HG02642 (cell line): ENCODE measurements around the gene COL25A1.

Source experiments
- ATAC-seq: cut with Tn5 transposase; IDR thresholded peaks from one replicate; pipeline ENCODE4 v1.9.1; 2021; ENCODE audit warnings: mild to moderate bottlenecking; ENCODE audit not compliant: unreplicated experiment, poor library complexity

COL25A1 gene

DNA sequence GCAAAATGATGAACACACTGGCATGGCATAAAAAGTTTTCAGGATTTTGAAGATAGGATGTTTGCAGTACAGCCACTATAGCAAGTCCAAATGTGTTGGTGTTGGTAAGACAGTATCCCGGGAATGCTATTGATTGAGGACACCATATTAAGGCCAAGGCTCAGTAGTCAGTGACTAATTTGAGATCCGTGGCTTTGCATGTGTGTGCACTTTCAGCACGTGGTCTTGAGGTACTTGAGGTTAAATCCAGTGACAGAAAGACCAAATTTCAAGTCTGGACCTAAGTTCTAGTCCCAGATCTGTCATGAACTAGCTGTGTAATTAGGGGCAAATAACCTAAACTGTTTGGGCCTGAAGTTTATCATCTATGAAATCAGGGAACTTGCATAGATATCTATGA, 463.1 kb downstream of the COL25A1 start:
- no peak for ATAC-seq

DNA sequence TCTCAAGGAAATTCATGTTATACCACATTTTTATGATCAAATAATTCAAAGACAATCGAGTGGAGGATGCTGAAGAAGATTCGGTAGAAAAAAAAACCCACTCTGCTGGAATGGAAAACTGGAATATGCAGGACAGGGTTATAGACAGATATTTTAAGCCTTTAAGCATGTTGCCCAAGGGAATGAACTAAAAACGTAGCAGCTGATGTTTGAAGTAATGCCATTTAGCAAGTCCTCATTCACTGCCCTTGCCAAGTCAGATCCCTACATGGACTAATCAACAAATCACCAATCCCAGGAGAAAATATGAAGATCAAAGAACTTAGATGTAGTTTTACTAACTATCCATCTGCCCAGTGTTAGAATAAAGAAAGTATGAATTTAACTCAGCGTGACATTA, 464.0 kb downstream of the COL25A1 start:
- ATAC-seq = no peak

DNA sequence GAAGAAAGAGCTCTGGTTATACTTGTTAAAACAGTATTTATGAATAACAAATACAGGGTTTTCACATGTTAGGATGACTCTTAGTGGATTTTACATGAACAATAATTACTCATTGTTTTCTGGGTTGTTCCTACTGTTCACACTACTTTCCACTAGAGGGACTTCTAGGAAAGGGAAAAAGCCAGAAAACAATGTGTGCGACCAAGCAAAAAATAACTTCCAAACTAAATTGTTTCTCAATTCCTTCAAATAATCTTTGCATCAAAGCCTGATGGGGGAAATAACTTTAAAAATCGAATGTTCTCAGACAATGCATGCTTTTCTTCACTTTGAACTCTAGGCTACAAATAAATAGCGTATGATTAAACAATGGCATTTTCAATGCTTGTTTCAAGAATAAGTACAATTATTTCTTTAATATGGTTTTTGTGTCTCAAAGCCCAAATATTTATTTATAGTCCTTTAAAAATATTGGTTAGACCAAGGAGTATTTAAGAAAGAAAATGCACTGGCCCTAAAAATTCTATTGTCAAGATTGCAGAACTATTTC, 467.5 kb downstream of the COL25A1 start:
- ATAC-seq = no peak

DNA sequence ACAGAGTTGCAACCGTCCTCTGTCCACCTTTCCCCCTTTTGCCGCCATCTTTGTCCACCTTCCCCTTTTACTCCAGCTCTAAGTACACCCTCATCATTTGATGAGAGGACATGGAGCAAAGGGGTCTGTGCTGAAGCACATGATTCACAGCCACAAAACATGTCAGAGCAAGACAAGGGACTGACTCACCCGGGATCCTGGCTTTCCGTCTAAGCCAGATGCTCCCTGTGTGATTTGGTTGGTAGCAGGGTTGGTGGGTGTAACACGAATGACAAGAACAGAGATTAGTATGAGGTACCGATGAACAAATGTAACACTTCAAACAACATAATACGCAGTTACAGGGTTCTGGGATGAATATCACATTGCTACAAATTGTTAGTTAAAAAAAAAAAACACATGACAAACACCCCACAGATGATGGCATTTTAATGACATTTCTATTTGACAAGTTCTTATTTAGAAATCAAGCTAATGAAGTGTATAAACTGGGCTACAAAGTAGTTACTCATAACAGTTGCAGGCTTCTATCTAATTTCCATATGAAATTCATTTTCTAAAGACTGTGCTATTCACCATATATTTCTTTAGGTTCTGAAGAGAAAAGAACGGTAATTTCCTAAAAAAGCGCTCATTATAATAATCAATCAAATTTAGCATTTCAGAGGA, 468.2 kb downstream of the COL25A1 start:
- ATAC-seq = no peak

DNA sequence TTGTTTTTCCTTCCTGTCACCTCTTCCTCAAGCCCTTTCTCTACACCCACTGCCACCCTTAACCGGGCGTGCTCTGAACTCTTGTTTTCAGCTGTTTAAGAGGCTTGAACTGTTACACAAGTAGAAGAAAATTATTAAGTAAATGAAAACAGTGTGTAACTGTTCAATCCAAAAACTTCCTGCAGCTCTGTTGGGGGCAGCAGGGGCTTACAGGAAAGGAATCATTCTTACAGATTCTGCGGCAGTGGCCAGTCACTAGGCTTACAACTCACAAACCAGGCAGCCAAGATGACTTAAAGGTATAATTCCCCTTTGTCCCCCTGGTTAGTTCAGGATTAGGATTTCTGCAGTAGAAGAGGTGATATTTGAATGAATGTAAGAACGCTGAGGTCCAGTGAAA, 469.4 kb downstream of the COL25A1 start:
- ATAC-seq = no peak

DNA sequence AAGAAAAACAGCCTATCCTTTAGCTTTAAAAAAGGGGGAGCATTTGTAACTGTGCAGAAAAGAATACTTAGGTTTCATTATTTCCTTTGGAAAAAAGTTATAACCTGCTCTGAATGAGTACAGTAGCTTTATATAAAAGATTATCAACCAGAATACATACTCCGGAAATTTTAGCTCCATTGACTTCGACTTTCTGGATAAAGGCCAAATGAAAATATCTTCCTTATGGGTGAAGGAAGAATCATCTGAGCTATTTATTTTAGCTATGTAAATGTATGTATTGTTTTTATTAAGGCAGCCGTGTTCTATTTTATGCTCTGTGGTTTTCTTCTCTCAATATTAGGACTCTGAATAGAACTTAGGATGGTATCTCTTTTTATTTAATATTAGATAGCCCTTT, 470.6 kb downstream of the COL25A1 start:
- no peak for ATAC-seq

DNA sequence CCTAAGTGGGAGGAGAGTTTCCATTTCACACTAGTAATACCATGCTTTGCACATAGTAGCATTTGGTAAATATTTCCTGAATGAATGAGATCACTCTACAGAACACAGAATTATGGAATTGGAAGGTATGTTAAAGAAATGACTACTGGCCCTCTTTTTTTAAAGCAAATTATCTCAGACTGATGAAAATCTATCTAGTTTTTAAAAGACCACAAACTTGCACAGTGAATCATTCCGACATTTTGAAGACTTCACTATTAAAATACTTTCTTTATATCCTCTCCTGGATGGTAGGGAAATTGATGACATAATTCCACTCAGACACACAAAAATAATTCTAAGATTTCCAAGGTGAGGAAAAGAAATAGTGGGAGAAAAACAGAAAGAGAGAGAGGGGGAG, 471.2 kb downstream of the COL25A1 start:
- ATAC-seq = no peak

DNA sequence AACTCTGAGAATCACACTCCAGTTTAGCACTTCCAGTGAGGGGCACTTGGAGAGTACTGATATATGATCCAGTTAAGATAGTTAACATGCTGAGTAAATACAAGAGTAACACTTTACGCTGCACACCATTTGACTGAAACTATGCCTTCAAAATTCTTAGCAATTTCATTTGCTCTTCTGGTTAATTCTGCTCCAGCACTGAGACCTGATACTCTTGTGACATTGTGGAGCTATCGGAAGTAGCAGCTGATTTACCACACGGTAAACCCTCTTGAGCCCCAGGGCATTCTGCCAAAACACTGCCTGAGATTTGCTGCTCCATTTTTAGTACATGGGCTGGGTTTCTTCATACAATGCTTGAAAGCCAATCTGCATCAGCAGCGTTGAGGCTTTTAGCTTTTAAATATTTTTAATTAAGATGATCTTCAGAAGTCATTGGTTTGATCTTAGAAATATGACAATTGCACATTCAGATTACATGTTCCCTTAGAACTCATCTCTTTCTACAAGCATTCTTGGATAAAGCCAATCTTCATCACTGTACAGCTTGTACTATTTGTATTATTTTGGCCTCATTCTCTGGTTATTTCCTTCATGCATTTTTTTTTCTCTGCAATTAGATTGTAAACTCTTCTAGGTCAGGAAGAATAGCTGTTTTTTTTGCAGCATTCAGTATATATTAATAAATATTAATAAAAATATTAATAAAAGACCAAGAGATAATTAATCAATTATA, 471.8 kb downstream of the COL25A1 start:
- peak; percentile 70 for ATAC-seq

DNA sequence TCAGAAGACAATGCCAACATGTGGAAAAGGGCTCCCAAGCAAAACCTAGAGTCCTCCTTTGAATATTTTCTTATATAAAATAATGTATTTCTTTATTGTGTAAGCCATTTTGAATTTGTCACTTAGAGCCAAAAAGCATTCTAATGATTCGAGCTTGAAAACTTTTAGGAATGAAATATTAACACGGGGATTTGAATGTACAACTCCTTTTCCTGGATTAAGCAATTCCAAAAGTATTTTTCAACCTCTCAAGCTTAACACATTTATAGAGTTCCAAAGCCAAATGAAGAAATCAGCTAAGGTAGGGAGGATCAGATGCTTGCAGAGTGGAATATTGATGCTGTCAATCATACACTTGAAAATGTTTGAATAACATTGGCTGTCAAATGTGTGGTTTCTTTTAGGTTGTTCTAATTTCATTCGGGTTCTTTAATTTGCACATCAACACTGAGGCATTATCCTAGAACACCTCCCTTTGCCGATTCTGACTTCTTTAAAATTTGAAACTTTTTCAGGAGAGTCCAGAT, 472.4 kb downstream of the COL25A1 start:
- ATAC-seq = no peak

DNA sequence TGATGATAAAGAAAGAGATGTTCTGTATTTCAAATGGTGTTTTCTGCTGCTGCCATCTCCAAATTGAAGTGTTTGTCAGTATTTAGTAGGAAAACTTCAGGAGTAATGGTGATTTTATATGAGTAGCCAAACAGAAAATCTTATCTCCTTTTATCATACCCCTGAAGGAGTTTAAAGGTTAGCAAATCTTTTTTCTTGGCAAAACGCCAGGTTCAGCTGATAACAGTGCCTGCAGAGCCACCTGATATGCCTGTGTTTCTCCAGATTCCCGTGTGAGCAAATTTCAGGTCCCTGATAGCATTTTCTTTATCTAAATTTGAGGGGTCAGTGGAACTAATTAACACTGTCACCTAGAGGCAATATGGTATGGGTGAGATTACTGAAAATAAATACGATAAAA, 473.8 kb downstream of the COL25A1 start:
- no peak for ATAC-seq

DNA sequence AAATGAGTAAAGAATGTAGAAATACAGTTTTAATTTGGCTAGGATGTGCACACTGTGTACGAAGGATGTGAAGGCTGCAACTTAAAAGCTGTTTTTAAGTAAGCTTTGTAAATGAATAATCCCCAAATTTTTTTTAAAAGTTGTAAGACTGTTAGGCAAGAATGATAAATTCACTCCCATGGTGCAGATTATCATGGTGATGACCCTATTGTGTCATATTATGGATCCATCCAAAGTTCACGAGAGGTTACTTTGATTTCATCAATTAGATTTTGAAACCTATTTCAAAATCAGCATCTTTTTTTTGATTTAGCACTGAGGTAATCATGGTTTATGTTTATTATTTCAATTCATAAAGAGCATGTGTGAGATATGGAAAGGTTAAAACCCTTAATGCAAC, 476.7 kb downstream of the COL25A1 start:
- no peak for ATAC-seq

DNA sequence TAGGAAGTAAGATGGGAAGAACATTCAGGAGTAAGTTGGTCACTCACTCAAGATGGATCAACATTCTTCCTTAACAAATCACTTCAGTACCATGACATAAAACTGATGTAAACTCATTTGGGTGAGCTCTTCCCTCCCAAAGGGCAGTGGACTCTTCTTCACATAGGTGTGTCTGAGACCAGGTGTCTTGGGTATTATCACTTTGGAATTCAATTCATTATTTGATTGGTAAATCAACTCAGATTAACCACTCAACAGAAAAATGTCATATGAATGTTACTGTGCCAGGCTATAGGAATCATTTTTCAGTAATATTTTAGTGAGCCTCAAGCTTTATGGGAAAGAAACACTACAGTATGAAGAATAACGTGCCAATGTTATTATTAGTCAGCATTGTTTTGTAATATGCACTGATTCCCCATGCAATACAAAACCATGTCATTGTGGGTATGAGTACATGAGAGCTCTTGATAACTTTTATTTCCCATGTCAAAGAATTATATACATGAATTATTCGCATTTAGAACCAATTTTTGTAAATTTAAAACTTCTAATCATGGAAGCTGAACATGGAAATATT, 481.0 kb downstream of the COL25A1 start:
- ATAC-seq = no peak

DNA sequence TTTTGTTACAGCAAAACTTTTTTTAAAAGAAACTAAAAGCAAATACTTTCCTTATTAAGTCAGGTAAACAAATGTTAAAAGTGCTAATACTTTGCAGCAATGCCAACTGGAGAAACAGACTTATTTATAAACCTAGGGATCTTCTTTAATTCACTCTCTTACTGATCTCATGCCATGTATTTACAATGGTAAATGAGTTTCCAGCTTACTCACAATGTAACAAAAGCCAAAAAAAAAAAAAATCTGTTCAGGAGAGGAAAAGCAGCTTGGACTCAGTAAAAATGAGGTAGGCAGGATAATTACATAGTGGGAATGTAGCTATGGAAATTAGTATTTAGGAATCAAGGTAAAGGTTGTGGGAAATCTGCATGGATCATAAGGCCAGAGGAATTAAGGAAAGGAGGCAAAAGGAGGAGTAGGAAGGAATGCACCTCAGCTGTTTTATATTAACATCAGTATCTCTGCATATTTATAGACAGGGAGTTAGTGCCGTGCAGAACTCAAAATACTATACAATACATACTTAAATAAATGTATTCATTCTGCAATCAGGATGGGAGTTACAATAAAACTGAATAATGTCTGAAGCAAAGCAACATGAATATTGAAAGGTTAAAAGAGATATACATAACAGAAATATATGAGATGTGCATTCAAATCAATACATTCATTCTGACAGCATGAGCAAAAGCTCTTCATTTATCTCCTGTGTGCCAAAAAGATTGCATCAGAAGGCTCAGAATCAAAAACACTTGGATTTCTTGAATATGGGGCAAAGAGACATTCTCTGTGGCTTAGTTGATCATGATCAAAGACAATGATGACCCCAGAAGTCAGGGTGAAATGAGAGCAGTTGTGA, 481.7 kb downstream of the COL25A1 start:
- no peak for ATAC-seq

DNA sequence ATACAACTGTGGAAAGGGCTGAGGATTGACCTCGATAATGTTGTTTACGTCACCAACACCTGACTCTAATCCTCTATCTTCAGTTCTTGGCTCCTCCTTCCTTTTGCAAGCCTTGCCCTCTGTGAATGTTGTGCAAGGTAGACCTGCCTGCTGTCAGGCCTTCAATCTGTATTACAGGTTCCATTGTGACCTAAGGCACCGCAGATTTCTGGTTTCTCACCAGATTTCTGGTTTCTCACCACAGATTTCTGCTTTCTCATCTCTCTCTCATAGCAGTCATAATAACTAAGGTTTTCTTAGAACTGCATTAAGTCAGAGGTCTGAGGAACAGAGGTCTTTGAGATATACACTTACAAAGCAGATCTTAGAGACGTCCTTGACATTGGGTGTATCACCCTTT, 488.1 kb downstream of the COL25A1 start:
- ATAC-seq = no peak

DNA sequence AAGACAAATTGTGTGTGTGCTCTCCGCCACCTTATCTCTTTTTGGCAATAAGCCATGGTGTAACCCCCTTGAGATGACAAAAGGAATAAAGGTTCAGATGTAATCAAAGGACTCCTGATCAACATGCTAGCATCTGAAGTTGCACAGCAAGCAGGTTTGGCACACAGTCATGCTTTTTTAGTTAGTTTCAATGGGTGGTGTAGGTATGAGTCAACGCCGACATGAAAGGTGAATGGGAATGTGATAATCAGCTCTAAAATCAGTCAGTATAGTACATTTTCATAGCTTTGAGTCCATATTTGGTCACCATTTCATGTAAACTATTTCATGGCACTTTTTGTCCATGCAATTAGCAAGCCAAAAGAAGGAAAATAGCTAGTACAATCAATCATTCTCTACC, 489.2 kb downstream of the COL25A1 start:
- ATAC-seq = no peak

DNA sequence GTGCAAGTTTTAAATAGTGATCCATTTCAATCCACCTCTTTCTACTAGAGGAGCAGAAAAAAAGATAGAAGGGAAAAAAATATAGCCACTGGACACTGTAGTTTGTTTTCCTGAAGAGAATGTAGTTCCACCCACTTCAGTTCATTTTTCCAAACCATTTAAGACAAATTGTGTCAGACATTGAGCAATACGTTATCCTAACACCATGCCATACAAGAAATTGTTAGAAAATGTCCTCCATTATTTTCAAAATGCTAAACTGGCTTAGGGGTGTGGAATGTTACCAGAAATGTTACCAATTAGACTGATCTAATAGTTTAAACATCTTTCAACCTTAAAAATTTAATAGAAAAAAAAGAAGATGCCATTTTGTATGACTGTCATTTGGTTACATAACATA, 491.0 kb downstream of the COL25A1 start:
- ATAC-seq = no peak

DNA sequence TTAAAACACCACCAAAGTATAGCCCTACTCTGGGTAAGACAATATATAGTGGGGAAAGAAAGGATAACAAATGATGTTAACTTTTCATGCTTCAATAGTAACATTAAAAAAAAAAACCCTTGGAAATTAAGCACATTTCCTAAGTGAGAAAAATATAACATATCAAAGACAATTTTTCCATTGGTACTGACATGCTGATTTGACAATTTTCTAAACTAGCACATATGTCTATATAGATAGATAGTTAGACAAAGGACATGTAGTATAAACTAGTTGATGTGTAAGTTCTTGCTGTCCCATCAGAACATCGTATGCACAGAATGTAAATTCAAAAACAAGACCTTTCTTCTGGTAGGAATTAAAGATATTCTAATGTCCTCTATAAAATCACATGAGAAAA, 492.4 kb downstream of the COL25A1 start:
- ATAC-seq = no peak

DNA sequence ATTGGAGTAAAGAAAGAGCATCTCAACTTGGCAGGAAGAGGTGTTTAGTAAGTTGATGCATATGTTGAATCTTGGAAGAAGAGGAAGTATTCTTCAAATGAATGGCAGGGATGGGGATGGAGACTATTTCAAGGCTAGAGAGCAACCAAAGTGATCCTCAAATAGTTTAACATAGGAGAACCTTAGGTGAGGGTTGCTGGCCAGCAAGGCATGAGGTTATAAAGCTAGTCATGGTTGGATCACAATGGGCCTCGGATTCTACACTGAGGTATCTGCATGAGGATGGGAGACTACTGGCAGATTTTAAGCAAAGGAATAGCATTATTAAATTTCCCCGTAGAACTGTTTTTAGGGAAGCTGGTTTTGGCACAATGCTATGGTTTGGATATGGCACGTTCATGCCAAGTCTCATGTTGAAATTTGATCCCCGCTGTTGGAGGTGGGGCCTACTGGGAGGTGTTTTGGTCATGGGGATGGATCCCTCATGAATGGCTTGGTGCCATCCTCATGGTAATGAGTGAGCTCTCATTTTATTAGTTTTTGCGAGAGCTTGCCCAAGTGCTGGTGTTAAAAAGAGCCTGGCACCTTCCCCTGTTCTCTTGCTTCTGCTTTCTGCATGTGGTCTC, 497.7 kb downstream of the COL25A1 start:
- ATAC-seq = no peak

DNA sequence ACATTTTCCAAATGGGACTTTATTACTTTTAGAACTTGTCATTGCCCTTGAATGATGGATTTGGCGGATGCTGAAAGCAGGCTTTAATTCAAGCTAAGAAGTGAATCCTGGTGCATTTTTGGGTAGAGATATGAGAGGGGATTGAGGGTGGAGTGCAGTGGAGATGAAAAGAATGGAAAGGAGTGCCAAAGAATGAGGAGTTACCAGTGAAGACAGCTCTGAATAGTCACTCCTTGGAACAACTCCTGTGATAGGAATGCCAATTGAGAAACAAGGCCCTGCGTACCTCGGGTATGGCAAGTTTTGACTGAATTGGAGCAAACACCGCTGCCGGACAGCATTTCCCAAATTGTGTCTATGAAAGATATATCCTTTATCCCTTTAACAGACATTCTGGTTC, 503.2 kb downstream of the COL25A1 start:
- no peak for ATAC-seq

DNA sequence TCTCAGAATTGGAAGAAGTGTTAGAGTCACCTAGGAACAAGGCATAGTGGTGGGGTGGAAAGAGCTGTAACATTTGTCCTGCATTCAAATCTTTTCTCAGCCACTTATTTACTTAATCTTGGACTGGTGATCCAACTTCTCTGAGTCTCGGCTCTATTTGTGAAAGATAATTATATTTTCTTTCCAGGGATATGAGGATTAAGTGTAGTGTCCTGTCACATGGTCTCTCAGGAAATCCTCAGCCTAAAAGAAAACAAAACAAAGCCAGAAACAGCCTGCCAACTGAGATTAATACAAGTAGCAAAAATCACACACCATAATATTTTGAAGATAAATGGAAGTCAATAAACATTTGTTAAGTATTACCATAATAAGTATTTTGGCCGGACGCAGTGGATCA, 506.3 kb downstream of the COL25A1 start:
- ATAC-seq = no peak
